ENCODE measurements around the gene KHNYN. TPM values are rescaled to one million over a fixed set of nuclear protein-coding genes. Genes with fewer than 3 reads are reported as not detected.

Gene KHNYN
- total RNA-seq, 1 experiment from 2014 or later: 63.0 TPM

GRCh38 chr14:24435998-24436354 lies 6.2 kb downstream of the KHNYN start:
- DNase-seq (ENCODE audit: unreplicated experiment): no peak
- BruUV-seq (replicated peaks): no TSS peak
- Mint-ChIP-seq H3K9me3 (ENCODE audit: unreplicated experiment) (no peaks in the 10 kb centered on the region), H3K4me1 (ENCODE audit: insufficient read depth, unreplicated experiment) (peaks cover 19% of the 10 kb centered on the region), H3K27ac (ENCODE audit: low read depth, unreplicated experiment) (no peak overlapping the region), H3K27me3 (ENCODE audit: insufficient read depth, unreplicated experiment) (no peaks in the 10 kb centered on the region), H3K36me3 (ENCODE audit: insufficient read depth, unreplicated experiment) (peaks cover 86% of the 10 kb centered on the region), H3K4me3 (ENCODE audit: unreplicated experiment) (no peak overlapping the region)
- POLR2A ChIA-PET: interaction anchor here (0.6 to 3.0 kb wide), 14 partner anchors 9 to 1201 kb away, joined by 3 to 18 read pairs (median 4); partner anchors contain the start of genes LTB4R2 and TINF2
- CTCF ChIA-PET: interaction anchor here (0.7 to 12.0 kb wide), 30 partner anchors 9 to 377 kb away, joined by 3 to 626 read pairs (median 6); partner anchors contain the start of genes ADCY4, CIDEB, LTB4R and LTB4R2
- intact Hi-C loops (cut with micrococcal nuclease): loop anchor here (1.0 kb wide), 3 partner anchors 71 to 108 kb away; no protein-coding TSS in a partner anchor
- no peak for TF ChIP-seq CTCF (IDR thresholded peaks at IDR 0.05; ENCODE audit: unreplicated experiment)

- Mint-ChIP-seq H3K4me1 (ENCODE audit: insufficient read depth, unreplicated experiment) (peaks cover 19% of the 10 kb centered on the region), H3K36me3 (ENCODE audit: insufficient read depth, unreplicated experiment) (peaks cover 88% of the 10 kb centered on the region), H3K27ac (ENCODE audit: low read depth, unreplicated experiment) (no peak overlapping the region), H3K4me3 (ENCODE audit: unreplicated experiment) (no peak overlapping the region), H3K9me3 (ENCODE audit: unreplicated experiment) (no peaks in the 10 kb centered on the region), H3K27me3 (ENCODE audit: insufficient read depth, unreplicated experiment) (no peaks in the 10 kb centered on the region)
- ChIA-PET CTCF (interaction anchor here (0.6 to 12.0 kb wide), 39 partner anchors 10 to 876 kb away, joined by 3 to 626 read pairs (median 5); partner anchors contain the start of genes ADCY4, CHMP4A, CIDEB and LTB4R), POLR2A (interaction anchor here (0.6 to 3.0 kb wide), 15 partner anchors 10 to 248 kb away, joined by 3 to 18 read pairs (median 5); partner anchors contain the start of genes LTB4R, LTB4R2 and TINF2)
- intact Hi-C loops (cut with micrococcal nuclease): loop anchor here (1.0 kb wide), 3 partner anchors 71 to 108 kb away; no protein-coding TSS in a partner anchor
- TF ChIP-seq CTCF (IDR thresholded peaks at IDR 0.05; ENCODE audit: unreplicated experiment): peak; percentile 82
- BruUV-seq (replicated peaks): no TSS peak
- DNase-seq (ENCODE audit: unreplicated experiment): peak; percentile 81
Observed at GRCh38 chr14:24436355-24437019, 6.7 kb downstream of the KHNYN start.

GRCh38 chr14:24437020-24437735 lies 7.4 kb downstream of the KHNYN start:
- no peaks in the 10 kb centered on the region for H3K27me3 Mint-ChIP-seq (ENCODE audit: insufficient read depth, unreplicated experiment)
- no peaks in the 10 kb centered on the region for H3K9me3 Mint-ChIP-seq (ENCODE audit: unreplicated experiment)
- no TSS peak for BruUV-seq (replicated peaks)
- DNase-seq (ENCODE audit: unreplicated experiment): no peak
- CTCF ChIA-PET: interaction anchor here (0.6 to 12.0 kb wide), 36 partner anchors 10 to 877 kb away, joined by 3 to 626 read pairs (median 5); partner anchors contain the start of genes ADCY4, CHMP4A, CIDEB and LTB4R
- H3K4me3 Mint-ChIP-seq (ENCODE audit: unreplicated experiment): no peak overlapping the region
- POLR2A ChIA-PET: interaction anchor here (0.7 to 3.0 kb wide), 13 partner anchors 11 to 249 kb away, joined by 3 to 18 read pairs (median 5); partner anchors contain the start of genes LTB4R and TINF2
- peaks cover 13% of the 10 kb centered on the region for H3K4me1 Mint-ChIP-seq (ENCODE audit: insufficient read depth, unreplicated experiment)
- peaks cover 84% of the 10 kb centered on the region for H3K36me3 Mint-ChIP-seq (ENCODE audit: insufficient read depth, unreplicated experiment)
- intact Hi-C loops (cut with micrococcal nuclease): no loop called here
- no peak overlapping the region for H3K27ac Mint-ChIP-seq (ENCODE audit: low read depth, unreplicated experiment)
- peak; percentile 6 for TF ChIP-seq CTCF (IDR thresholded peaks at IDR 0.05; ENCODE audit: unreplicated experiment)

GRCh38 chr14:24437736-24438067 lies 7.9 kb downstream of the KHNYN start:
- H3K4me3 Mint-ChIP-seq (ENCODE audit: unreplicated experiment): no peak overlapping the region
- ChIA-PET POLR2A (interaction anchor here (1.0 to 3.0 kb wide), 6 partner anchors 12 to 195 kb away, joined by 3 to 18 read pairs (median 6); partner anchors contain the start of genes LTB4R and TINF2), CTCF (interaction anchor here (0.8 to 12.0 kb wide), 23 partner anchors 11 to 487 kb away, joined by 3 to 626 read pairs (median 11); partner anchors contain the start of genes ADCY4, CIDEB, LTB4R and LTB4R2)
- no peak overlapping the region for H3K27ac Mint-ChIP-seq (ENCODE audit: low read depth, unreplicated experiment)
- H3K9me3 Mint-ChIP-seq (ENCODE audit: unreplicated experiment): no peaks in the 10 kb centered on the region
- peaks cover 85% of the 10 kb centered on the region for H3K36me3 Mint-ChIP-seq (ENCODE audit: insufficient read depth, unreplicated experiment)
- intact Hi-C loops (cut with micrococcal nuclease): no loop called here
- H3K27me3 Mint-ChIP-seq (ENCODE audit: insufficient read depth, unreplicated experiment): no peaks in the 10 kb centered on the region
- no peak for DNase-seq (ENCODE audit: unreplicated experiment)
- H3K4me1 Mint-ChIP-seq (ENCODE audit: insufficient read depth, unreplicated experiment): peaks cover 13% of the 10 kb centered on the region
- no peak for TF ChIP-seq CTCF (IDR thresholded peaks at IDR 0.05; ENCODE audit: unreplicated experiment)
- no TSS peak for BruUV-seq (replicated peaks)

All from MCF 10A (cell line).